Mucosa of gallbladder (tissue), 1 donor: ENCODE data around the gene PI4K2B. TPM values are rescaled to one million over a fixed set of nuclear protein-coding genes. Genes with fewer than 3 reads are reported as not detected.
"Not testable (repeated sequence)": the region's sequence is repeated elsewhere in the genome, so short reads cannot be mapped to it uniquely, and the experiment has no call there.

Source experiments
- DNase-seq: peaks from one replicate; pipeline ENCODE4 v3.0.0-alpha.2; 2020; ENCODE audit warnings: low spot score
- total RNA-seq: library from RNA; stranded (reverse); gene quantifications from one replicate; pipeline ENCODE4 v1.2.1, GENCODE V29; 2021
- donor health status: DM: no; HTN: no; CAD: no.

The PI4K2B gene
- total RNA-seq = 11.2 TPM

GRCh38 chr4:25233737-25234389, at the start of gene PI4K2B:
TSS of gene PI4K2B (plus strand) at chr4:25234033. CDS start at chr4:25234164, 131 bp downstream.
- DNase-seq = peak; percentile 91

- DNase-seq = no peak
These were observed 49.8 kb upstream of the PI4K2B start for GRCh38 chr4:25184056-25184455.

GRCh38 chr4:25190407-25190806, 43.4 kb upstream of the PI4K2B start:
- DNase-seq = no peak

GRCh38 chr4:25198713-25199112, 35.1 kb upstream of the PI4K2B start:
- no peak for DNase-seq

- DNase-seq = no peak
These were observed 25.8 kb upstream of the PI4K2B start for GRCh38 chr4:25207997-25208396.

GRCh38 chr4:25209702-25210101, 24.1 kb upstream of the PI4K2B start:
- no peak for DNase-seq

GRCh38 chr4:25211721-25212120, 22.1 kb upstream of the PI4K2B start:
- DNase-seq = no peak

GRCh38 chr4:25212822-25213221, 21.0 kb upstream of the PI4K2B start:
- DNase-seq = no peak

GRCh38 chr4:25213347-25213979, 20.4 kb upstream of the PI4K2B start:
- DNase-seq = no peak

GRCh38 chr4:25214750-25215149, 19.1 kb upstream of the PI4K2B start:
- DNase-seq = not testable (repeated sequence)

- no peak for DNase-seq
These were observed 18.3 kb upstream of the PI4K2B start for GRCh38 chr4:25215511-25215910.

- no peak for DNase-seq
These were observed 12.5 kb upstream of the PI4K2B start for GRCh38 chr4:25221377-25221776.

GRCh38 chr4:25223802-25224375, 9.9 kb upstream of the PI4K2B start:
- DNase-seq = no peak

GRCh38 chr4:25229804-25230203, 4.0 kb upstream of the PI4K2B start:
- no peak for DNase-seq

- DNase-seq = no peak
These were observed 639 bp upstream of the PI4K2B start for GRCh38 chr4:25233194-25233593.

- DNase-seq = peak; percentile 38
These were observed 847 bp downstream of the PI4K2B start for GRCh38 chr4:25234390-25235370.

GRCh38 chr4:25235401-25235800, 1.6 kb downstream of the PI4K2B start:
- no peak for DNase-seq

GRCh38 chr4:25236030-25236429, 2.2 kb downstream of the PI4K2B start:
- DNase-seq = not testable (repeated sequence)

GRCh38 chr4:25236971-25237370, 3.1 kb downstream of the PI4K2B start:
- no peak for DNase-seq

GRCh38 chr4:25238052-25238451, 4.2 kb downstream of the PI4K2B start:
- no peak for DNase-seq

GRCh38 chr4:25239528-25239927, 5.7 kb downstream of the PI4K2B start:
- not testable (repeated sequence) for DNase-seq

GRCh38 chr4:25240754-25241210, 6.9 kb downstream of the PI4K2B start:
- not testable (repeated sequence) for DNase-seq
